Liver (tissue), 9 donors: ENCODE measurements around the gene HPDL. TPM values are rescaled to one million over a fixed set of nuclear protein-coding genes. Genes with fewer than 3 reads are reported as not detected.
"Not testable (repeated sequence)": the region's sequence is repeated elsewhere in the genome, so short reads cannot be mapped to it uniquely, and the experiment has no call there.

Source experiments
- DNase-seq: peaks from one replicate; pipeline ENCODE4 v3.0.0-alpha.2; 2017; ENCODE audit warnings: low spot score
- H3K27ac ChIP-seq, 2 donors: one replicate each; pipeline ENCODE4 v1.7.0; 2013; ENCODE audit warnings: inconsistent platforms in 2 of 2, low read length in 2 of 2, control low read depth in 1 of 2, low read depth in 1 of 2, mild to moderate bottlenecking in 1 of 2
- H3K27me3 ChIP-seq, 4 donors: one replicate each; pipeline versions ENCODE4 v1.6.1 to v1.7.0; 2013; ENCODE audit warnings: low read length in 3 of 4, inconsistent platforms in 1 of 4, mild to moderate bottlenecking in 1 of 4, moderate library complexity in 1 of 4; ENCODE audit not compliant: control insufficient read depth in 4 of 4, insufficient read depth in 4 of 4
- H3K36me3 ChIP-seq, 4 donors: one replicate each; pipeline versions ENCODE4 v1.6.1 to v1.7.0; 2013; ENCODE audit warnings: low read length in 3 of 4, mild to moderate bottlenecking in 3 of 4, low read depth in 1 of 4, moderate library complexity in 1 of 4; ENCODE audit not compliant: control insufficient read depth in 4 of 4, insufficient read depth in 3 of 4
- H3K4me1 ChIP-seq, 4 donors: one replicate each; pipeline versions ENCODE4 v1.6.1 to v1.7.0; 2013; ENCODE audit warnings: low read length in 3 of 4, mild to moderate bottlenecking in 3 of 4, moderate library complexity in 1 of 4; ENCODE audit not compliant: control insufficient read depth in 4 of 4, insufficient read depth in 4 of 4
- H3K4me3 ChIP-seq, 3 donors: one replicate each; pipeline versions ENCODE4 v1.6.1 to v1.7.0; 2013; ENCODE audit warnings: low read length in 3 of 3, control low read depth in 1 of 3, low read depth in 1 of 3, mild to moderate bottlenecking in 1 of 3
- H3K9ac ChIP-seq, 2 donors: one replicate each; pipeline ENCODE4 v1.7.0; 2013; ENCODE audit warnings: low read length in 2 of 2, mild to moderate bottlenecking in 2 of 2, moderate library complexity in 2 of 2, control low read depth in 1 of 2, low read depth in 1 of 2
- H3K9me3 ChIP-seq, 4 donors: one replicate each; pipeline versions ENCODE4 v1.6.1 to v1.7.0; 2013; ENCODE audit warnings: low read length in 3 of 4; ENCODE audit not compliant: control insufficient read depth in 4 of 4
- FOXA2 ChIP-seq: IDR thresholded peaks from 2 replicates; pipeline ENCODE4 v1.6.1; 2016; ENCODE audit warnings: antibody characterized with exemption
- GABPA ChIP-seq, 2 donors: IDR thresholded peaks in 1 of 2; conservative IDR thresholded peaks in 1 of 2; 2 replicates each; pipeline ENCODE4 v1.6.1; 2016; ENCODE audit warnings: antibody characterized with exemption in 2 of 2, mild to moderate bottlenecking in 1 of 2, moderate library complexity in 1 of 2
- HNF4A ChIP-seq, 2 donors: conservative IDR thresholded peaks; 2 replicates each; pipeline ENCODE4 v1.6.1; 2016; ENCODE audit warnings: antibody characterized with exemption in 2 of 2, mild to moderate bottlenecking in 2 of 2
- NR2F2 ChIP-seq: IDR thresholded peaks from 2 replicates; pipeline ENCODE4 v1.6.1; 2016; ENCODE audit warnings: antibody characterized with exemption
- RAD21 ChIP-seq, 2 donors: IDR thresholded peaks; 2 replicates each; pipeline ENCODE4 v1.6.1; 2016; ENCODE audit warnings: antibody characterized with exemption in 2 of 2, mild to moderate bottlenecking in 2 of 2
- RXRA ChIP-seq, 2 donors: IDR thresholded peaks; 2 replicates each; pipeline ENCODE4 v1.6.1; 2017 to 2018; ENCODE audit warnings: antibody characterized with exemption in 2 of 2, mild to moderate bottlenecking in 1 of 2
- SP1 ChIP-seq: IDR thresholded peaks from 2 replicates; pipeline ENCODE4 v1.6.1; 2018; ENCODE audit warnings: antibody characterized with exemption, mild to moderate bottlenecking
- YY1 ChIP-seq: IDR thresholded peaks from 2 replicates; pipeline ENCODE4 v1.6.1; 2016; ENCODE audit warnings: antibody characterized with exemption, mild to moderate bottlenecking
- WGBS: extraction: QIAGEN DNeasy Blood & Tissue Kit; methylation state at CpG from one replicate; pipeline ENCODE4 v1.1.7; 2013; 5-methylcytosine and 5-hydroxymethylcytosine counted together
- polyA plus RNA-seq, 2 donors: library from polyadenylated mRNA; stranded (reverse) in 1 of 2; unstranded in 1 of 2; fragments of 200-250 nt in 1 of 2; fragments of >200 nt in 1 of 2; fragmentation: Nextera tagmentation in 1 of 2; extraction: Ambion mirVana in 1 of 2; gene quantifications; one replicate each; pipeline versions ENCODE4 v1.2.1 to v1.2.3, GENCODE V29; 2013 to 2015
- total RNA-seq, 2 donors: library from RNA; depleted of rRNA; stranded (reverse); fragments of >200 nt; gene quantifications; one replicate each; pipeline ENCODE4 v1.2.3, GENCODE V29; 2014
- TF ChIP-seq, protein P1 (sequence below): fragments of 150-350 bp; IDR thresholded peaks from 2 replicates; pipeline ENCODE4 v1.5.1; 2017; ENCODE audit warnings: improper control_type of control experiment, low read depth, low read length; ENCODE audit not compliant: missing input control
- TF ChIP-seq, protein P2 (sequence below): IDR thresholded peaks from 2 replicates; pipeline ENCODE4 v1.6.1; 2016; ENCODE audit warnings: antibody characterized with exemption, mild to moderate bottlenecking
- TF ChIP-seq, protein P3 (sequence below): IDR thresholded peaks from 2 replicates; pipeline ENCODE4 v1.6.1; 2016; ENCODE audit warnings: antibody characterized with exemption
- donor health status: healthy.
- donor health status: healthy.
- donor health status: healthy.
- donor health status: healthy.
- donor health status: healthy.

Gene HPDL
- total and polyA plus RNA-seq, 4 donors = 0.09 to 5.2 (median 0.15) TPM; not detected in 1

DNA sequence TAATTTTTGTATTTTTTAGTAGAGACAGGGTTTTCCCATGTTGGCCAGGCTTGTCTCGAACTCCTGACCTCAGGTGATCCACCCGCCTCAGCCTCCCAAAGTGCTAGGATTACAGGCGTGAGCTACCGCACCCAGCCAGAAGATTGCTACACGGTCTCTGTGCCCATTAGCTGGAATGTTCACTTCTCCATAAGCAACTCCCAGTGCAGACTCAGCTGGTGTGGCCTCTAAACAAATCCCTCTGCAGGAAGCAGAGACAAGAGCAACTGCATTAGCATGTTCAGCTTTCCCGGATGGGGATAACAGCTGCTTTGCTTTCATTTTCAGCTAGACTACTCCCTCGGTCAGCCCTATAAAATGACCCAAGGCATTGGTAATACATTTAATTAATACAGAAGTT lies 34.3 kb downstream of the HPDL start:
- WGBS = 22% methylated on average over 7 of the region's 7 CpGs
- not testable (repeated sequence) for DNase-seq, H3K27me3 ChIP-seq, H3K9me3 ChIP-seq, H3K36me3 ChIP-seq
- Histone ChIP-seq H3K4me1 (peaks cover 7 to 18% (median 13%) of the 10 kb centered on the region in 4 donors), H3K9ac (peak overlapping the region; percentile 11 to 30), H3K27ac (peak overlapping the region; percentile 12 to 40), H3K4me3 (peak overlapping the region in 2 of 3 donors; percentile 18 to 22)
- TF ChIP-seq RAD21 (IDR thresholded peaks at IDR 0.05) (peak; percentile 58 to 75), NR2F2 (peak; percentile 27), GABPA (IDR thresholded peaks at IDR 0.05 in 1 of 2, conservative IDR thresholded peaks at IDR 0.05 in 1 of 2) (peak; percentile 78 to 82), SP1 (peak; percentile 53), RXRA (IDR thresholded peaks at IDR 0.05) (peak; percentile 24 to 50), HNF4A (conservative IDR thresholded peaks at IDR 0.05) (peak in 1 of 2 donors; percentile 26), YY1 (peak; percentile 52)
- TF ChIP-seq, protein P1, sequence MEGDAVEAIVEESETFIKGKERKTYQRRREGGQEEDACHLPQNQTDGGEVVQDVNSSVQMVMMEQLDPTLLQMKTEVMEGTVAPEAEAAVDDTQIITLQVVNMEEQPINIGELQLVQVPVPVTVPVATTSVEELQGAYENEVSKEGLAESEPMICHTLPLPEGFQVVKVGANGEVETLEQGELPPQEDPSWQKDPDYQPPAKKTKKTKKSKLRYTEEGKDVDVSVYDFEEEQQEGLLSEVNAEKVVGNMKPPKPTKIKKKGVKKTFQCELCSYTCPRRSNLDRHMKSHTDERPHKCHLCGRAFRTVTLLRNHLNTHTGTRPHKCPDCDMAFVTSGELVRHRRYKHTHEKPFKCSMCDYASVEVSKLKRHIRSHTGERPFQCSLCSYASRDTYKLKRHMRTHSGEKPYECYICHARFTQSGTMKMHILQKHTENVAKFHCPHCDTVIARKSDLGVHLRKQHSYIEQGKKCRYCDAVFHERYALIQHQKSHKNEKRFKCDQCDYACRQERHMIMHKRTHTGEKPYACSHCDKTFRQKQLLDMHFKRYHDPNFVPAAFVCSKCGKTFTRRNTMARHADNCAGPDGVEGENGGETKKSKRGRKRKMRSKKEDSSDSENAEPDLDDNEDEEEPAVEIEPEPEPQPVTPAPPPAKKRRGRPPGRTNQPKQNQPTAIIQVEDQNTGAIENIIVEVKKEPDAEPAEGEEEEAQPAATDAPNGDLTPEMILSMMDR = peak; percentile 14

DNA sequence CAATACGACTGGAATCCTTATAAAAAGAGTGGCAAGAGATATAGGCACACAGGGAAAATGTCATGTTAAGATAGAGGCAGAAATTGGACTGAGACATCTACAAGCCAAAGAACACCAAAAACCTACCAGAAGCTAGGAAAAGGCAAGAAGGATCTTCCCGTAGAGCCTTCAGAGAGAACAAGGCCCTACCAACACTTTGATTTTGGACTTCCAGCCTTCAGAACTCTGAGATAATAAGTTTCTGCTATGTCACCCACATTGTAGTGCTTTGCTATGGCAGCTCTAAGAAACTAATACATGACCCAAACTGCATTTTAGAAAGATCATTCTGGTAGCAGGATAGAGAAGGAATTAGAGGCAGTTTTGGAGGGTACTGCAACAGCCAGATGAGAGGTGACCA lies 37.6 kb downstream of the HPDL start:
- Histone ChIP-seq H3K9ac (no peak overlapping the region), H3K27ac (no peak overlapping the region), H3K36me3 (no peaks in the 10 kb centered on the region), H3K4me1 (peaks cover 7 to 18% (median 13%) of the 10 kb centered on the region in 4 donors), H3K4me3 (no peak overlapping the region), H3K9me3 (no peaks in the 10 kb centered on the region), H3K27me3 (no peaks in the 10 kb centered on the region)
- 94% methylated on average over 2 of the region's 2 CpGs for WGBS
- TF ChIP-seq RXRA (IDR thresholded peaks at IDR 0.05) = no peak
- no peak for DNase-seq

DNA sequence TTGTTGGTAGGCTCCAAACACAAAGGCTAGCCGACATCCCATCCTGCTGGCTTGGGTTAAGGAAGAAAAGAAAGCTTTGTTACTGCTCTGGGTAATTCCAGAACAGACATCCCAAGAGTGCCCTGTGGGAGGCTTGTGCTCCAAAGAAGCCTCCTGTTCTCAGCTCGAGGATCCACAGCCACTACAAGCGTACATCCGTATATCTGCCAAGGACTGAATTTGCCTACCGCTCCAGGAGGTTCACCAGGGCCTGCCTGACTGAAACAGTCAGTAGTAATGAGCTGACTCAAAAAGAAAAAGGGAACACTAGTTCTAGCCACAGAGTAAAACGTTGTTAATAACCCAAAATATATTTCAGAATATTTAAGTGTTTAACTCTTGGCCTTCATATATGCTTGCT lies 38.4 kb downstream of the HPDL start:
- no peak for TF ChIP-seq FOXA2
- TF ChIP-seq RAD21 (IDR thresholded peaks at IDR 0.05) = no peak
- TF ChIP-seq, protein P2, sequence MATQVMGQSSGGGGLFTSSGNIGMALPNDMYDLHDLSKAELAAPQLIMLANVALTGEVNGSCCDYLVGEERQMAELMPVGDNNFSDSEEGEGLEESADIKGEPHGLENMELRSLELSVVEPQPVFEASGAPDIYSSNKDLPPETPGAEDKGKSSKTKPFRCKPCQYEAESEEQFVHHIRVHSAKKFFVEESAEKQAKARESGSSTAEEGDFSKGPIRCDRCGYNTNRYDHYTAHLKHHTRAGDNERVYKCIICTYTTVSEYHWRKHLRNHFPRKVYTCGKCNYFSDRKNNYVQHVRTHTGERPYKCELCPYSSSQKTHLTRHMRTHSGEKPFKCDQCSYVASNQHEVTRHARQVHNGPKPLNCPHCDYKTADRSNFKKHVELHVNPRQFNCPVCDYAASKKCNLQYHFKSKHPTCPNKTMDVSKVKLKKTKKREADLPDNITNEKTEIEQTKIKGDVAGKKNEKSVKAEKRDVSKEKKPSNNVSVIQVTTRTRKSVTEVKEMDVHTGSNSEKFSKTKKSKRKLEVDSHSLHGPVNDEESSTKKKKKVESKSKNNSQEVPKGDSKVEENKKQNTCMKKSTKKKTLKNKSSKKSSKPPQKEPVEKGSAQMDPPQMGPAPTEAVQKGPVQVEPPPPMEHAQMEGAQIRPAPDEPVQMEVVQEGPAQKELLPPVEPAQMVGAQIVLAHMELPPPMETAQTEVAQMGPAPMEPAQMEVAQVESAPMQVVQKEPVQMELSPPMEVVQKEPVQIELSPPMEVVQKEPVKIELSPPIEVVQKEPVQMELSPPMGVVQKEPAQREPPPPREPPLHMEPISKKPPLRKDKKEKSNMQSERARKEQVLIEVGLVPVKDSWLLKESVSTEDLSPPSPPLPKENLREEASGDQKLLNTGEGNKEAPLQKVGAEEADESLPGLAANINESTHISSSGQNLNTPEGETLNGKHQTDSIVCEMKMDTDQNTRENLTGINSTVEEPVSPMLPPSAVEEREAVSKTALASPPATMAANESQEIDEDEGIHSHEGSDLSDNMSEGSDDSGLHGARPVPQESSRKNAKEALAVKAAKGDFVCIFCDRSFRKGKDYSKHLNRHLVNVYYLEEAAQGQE = no peak
- TF ChIP-seq, protein P3, sequence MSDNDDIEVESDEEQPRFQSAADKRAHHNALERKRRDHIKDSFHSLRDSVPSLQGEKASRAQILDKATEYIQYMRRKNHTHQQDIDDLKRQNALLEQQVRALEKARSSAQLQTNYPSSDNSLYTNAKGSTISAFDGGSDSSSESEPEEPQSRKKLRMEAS = no peak
- TF ChIP-seq SP1 = no peak

More for the DNA sequence above, 38.4 kb downstream of the HPDL start:
- Histone ChIP-seq H3K4me3 (no peak overlapping the region), H3K4me1 (peaks cover 4 to 16% (median 11%) of the 10 kb centered on the region in 4 donors), H3K9ac (no peak overlapping the region), H3K27me3 (no peaks in the 10 kb centered on the region), H3K9me3 (no peaks in the 10 kb centered on the region), H3K36me3 (no peaks in the 10 kb centered on the region), H3K27ac (no peak overlapping the region)
- 93% methylated on average over 6 of the region's 6 CpGs for WGBS
- DNase-seq = no peak
